Sigmoid colon (tissue), 7 donors: ENCODE results near the gene PATJ. TPM values are rescaled to one million over a fixed set of nuclear protein-coding genes. Genes with fewer than 3 reads are reported as not detected.
A peak's percentile ranks its signal among the peaks of the same experiment; 100 is the strongest.

Experiments
- DNase-seq: peaks from one replicate; pipeline ENCODE4 v3.0.0-alpha.2; 2019
- H3K27ac ChIP-seq, 4 donors: fragments of 200-600 bp; sonication (generic); one replicate each; pipeline ENCODE4 v1.5.1; 2016 to 2019; ENCODE audit warnings: mild to moderate bottlenecking in 1 of 4
- H3K27me3 ChIP-seq, 3 donors: fragments of 200-600 bp; sonication (generic); one replicate each; pipeline ENCODE4 v1.5.1; 2019; ENCODE audit warnings: mild to moderate bottlenecking in 1 of 3
- H3K36me3 ChIP-seq, 4 donors: fragments of 200-600 bp; sonication (generic); one replicate each; pipeline ENCODE4 v1.5.1; 2016 to 2019
- H3K4me1 ChIP-seq, 4 donors: fragments of 200-600 bp; sonication (generic); one replicate each; pipeline ENCODE4 v1.5.1; 2017 to 2019
- H3K4me3 ChIP-seq, 4 donors: fragments of 200-600 bp; sonication (generic); one replicate each; pipeline ENCODE4 v1.5.1; 2017 to 2019; ENCODE audit warnings: mild to moderate bottlenecking in 2 of 4, moderate library complexity in 1 of 4
- H3K9me3 ChIP-seq, 4 donors: fragments of 200-600 bp in 3 of 4; sonication (generic) in 3 of 4; one replicate each; pipeline versions ENCODE4 v1.5.1 to v1.6.1; 2013 to 2019
- CTCF ChIP-seq, 4 experiments: fragments of 450-650 bp in 3 of 4; fragments of 200-600 bp in 1 of 4; IDR thresholded peaks; one replicate each; pipeline ENCODE4 v1.5.1; 2016 to 2019; ENCODE audit warnings: antibody characterized with exemption in 4 of 4, mild to moderate bottlenecking in 3 of 4, moderate library complexity in 2 of 4
- EP300 ChIP-seq, 4 donors: sonication (generic); formaldehyde crosslinking; IDR thresholded peaks; one replicate each; pipeline ENCODE4 v1.6.1; 2017; ENCODE audit warnings: antibody characterized with exemption in 4 of 4
- POLR2A ChIP-seq, 2 donors: fragments of 450-650 bp; IDR thresholded peaks; one replicate each; pipeline ENCODE4 v1.6.1; 2016; ENCODE audit warnings: antibody characterized with exemption in 2 of 2, mild to moderate bottlenecking in 2 of 2, moderate library complexity in 2 of 2
- POLR2AphosphoS5 ChIP-seq, 4 donors: sonication (generic); formaldehyde crosslinking; IDR thresholded peaks; one replicate each; pipeline ENCODE4 v1.6.1; 2017; ENCODE audit warnings: antibody characterized with exemption in 4 of 4
- WGBS, 2 donors: extraction: QIAGEN DNeasy Blood & Tissue Kit; methylation state at CpG; one replicate each; pipeline ENCODE4 v1.1.7; 2013; 5-methylcytosine and 5-hydroxymethylcytosine counted together
- intact Hi-C: fragments of 100-400 bp; cut with DNase I; formaldehyde crosslinking; loops from one replicate; pipeline ENCODE4 v1.15.1; 2023
- polyA plus RNA-seq, 3 donors: library from polyadenylated mRNA; stranded (reverse); fragments of 200-250 nt; gene quantifications; one replicate each; pipeline ENCODE4 v1.2.3, GENCODE V29; 2013
- total RNA-seq, 4 donors: library from RNA; depleted of rRNA; stranded (reverse); fragments of >200 nt; gene quantifications; one replicate each; pipeline ENCODE4 v1.1.0, GENCODE V29; 2016
- donor health status: healthy with polysubstance abuse.
- donor health status: Bipolar disorder and iron deficiency.
- donor health status: healthy.

The PATJ gene
- total and polyA plus RNA-seq, 7 donors: 10.2 to 33.2 (median 21.3) TPM

DNA sequence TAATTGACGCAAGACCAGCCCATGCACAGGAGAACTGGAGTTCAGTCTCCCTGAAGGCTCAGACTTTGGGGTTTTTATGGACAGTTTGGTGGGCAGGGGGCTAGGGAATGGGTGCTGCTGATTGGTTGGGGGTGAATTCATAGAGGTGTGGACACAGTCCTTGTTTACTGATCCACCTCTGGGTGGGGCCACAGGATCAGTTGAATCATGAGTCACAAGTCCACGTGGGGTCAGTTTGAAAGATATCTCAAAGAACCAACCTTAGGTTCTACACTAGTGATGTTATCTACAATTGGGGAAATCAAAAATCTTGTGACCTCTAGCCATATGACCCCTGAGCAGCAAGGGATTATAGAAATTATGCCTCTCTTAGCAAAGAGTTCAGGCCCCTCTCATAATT lies 324.4 kb downstream of the PATJ start:
- Histone ChIP-seq H3K4me3 (no peak overlapping the region), H3K27ac (no peak overlapping the region), H3K9me3 (no peaks in the 10 kb centered on the region), H3K4me1 (peaks cover 0 to 24% (median 17%) of the 10 kb centered on the region in 4 donors), H3K36me3 (no peaks in the 10 kb centered on the region), H3K27me3 (no peaks in the 10 kb centered on the region)
- intact Hi-C loops: no loop called here
- TF ChIP-seq EP300 (IDR thresholded peaks at IDR 0.05): no peak
- no peak for TF ChIP-seq POLR2A (IDR thresholded peaks at IDR 0.05)
- TF ChIP-seq CTCF (IDR thresholded peaks at IDR 0.05): no peak
- TF ChIP-seq POLR2AphosphoS5 (IDR thresholded peaks at IDR 0.05): no peak
- DNase-seq: no peak
- 87 to 89% methylated on average over 2 of the region's 2 CpGs for WGBS, 2 donors

GRCh38 chr1:62068416-62068843 lies 326.1 kb downstream of the PATJ start:
- intact Hi-C loops: no loop called here
- 48 to 92% methylated on average over 1 of the region's 1 CpG for WGBS, 2 donors

GRCh38 chr1:62068978-62069377 lies 326.7 kb downstream of the PATJ start:
- no peaks in the 10 kb centered on the region for H3K27me3 ChIP-seq
- H3K27ac ChIP-seq: peak overlapping the region; percentile 32 to 84 (median 70)
- TF ChIP-seq CTCF (IDR thresholded peaks at IDR 0.05) (no peak), POLR2AphosphoS5 (IDR thresholded peaks at IDR 0.05) (peak in 2 of 4 donors; percentile 51 to 64), POLR2A (IDR thresholded peaks at IDR 0.05) (no peak), EP300 (IDR thresholded peaks at IDR 0.05) (peak in 1 of 4 donors; percentile 2)
- H3K36me3 ChIP-seq: no peaks in the 10 kb centered on the region
- intact Hi-C loops: no loop called here
- no peak overlapping the region for H3K4me3 ChIP-seq
- H3K4me1 ChIP-seq: peaks cover 0 to 24% (median 17%) of the 10 kb centered on the region in 4 donors
- DNase-seq: no peak
- WGBS, 2 donors: 76 to 81% methylated on average over 5 of the region's 5 CpGs
- no peaks in the 10 kb centered on the region for H3K9me3 ChIP-seq

More at GRCh38 chr1:62068416-62068843, 326.1 kb downstream of the PATJ start:
- no peaks in the 10 kb centered on the region for H3K36me3 ChIP-seq
- no peak overlapping the region for H3K4me3 ChIP-seq
- peak overlapping the region; percentile 32 to 84 (median 70) for H3K27ac ChIP-seq
- TF ChIP-seq POLR2AphosphoS5 (IDR thresholded peaks at IDR 0.05) (no peak), POLR2A (IDR thresholded peaks at IDR 0.05) (no peak), EP300 (IDR thresholded peaks at IDR 0.05) (no peak), CTCF (IDR thresholded peaks at IDR 0.05) (no peak)
- H3K27me3 ChIP-seq: no peaks in the 10 kb centered on the region
- H3K9me3 ChIP-seq: no peaks in the 10 kb centered on the region
- peaks cover 0 to 24% (median 17%) of the 10 kb centered on the region in 4 donors for H3K4me1 ChIP-seq
- DNase-seq: no peak

GRCh38 chr1:62070384-62071011 lies 328.2 kb downstream of the PATJ start:
- Histone ChIP-seq H3K4me1 (peaks cover 0 to 24% (median 17%) of the 10 kb centered on the region in 4 donors), H3K36me3 (no peaks in the 10 kb centered on the region), H3K27ac (no peak overlapping the region), H3K4me3 (no peak overlapping the region), H3K9me3 (no peaks in the 10 kb centered on the region), H3K27me3 (no peaks in the 10 kb centered on the region)
- DNase-seq: no peak
- TF ChIP-seq CTCF (IDR thresholded peaks at IDR 0.05): no peak
- TF ChIP-seq POLR2A (IDR thresholded peaks at IDR 0.05): no peak
- no peak for TF ChIP-seq EP300 (IDR thresholded peaks at IDR 0.05)
- no peak for TF ChIP-seq POLR2AphosphoS5 (IDR thresholded peaks at IDR 0.05)
- intact Hi-C loops: no loop called here
- 71 to 83% methylated on average over 4 of the region's 4 CpGs for WGBS, 2 donors
